ENCODE data around the gene BTBD6. TPM values are rescaled to one million over a fixed set of nuclear protein-coding genes. Genes with fewer than 3 reads are reported as not detected.
"Not testable (repeated sequence)": the region's sequence is repeated elsewhere in the genome, so short reads cannot be mapped to it uniquely, and the experiment has no call there.

Gene BTBD6
- total RNA-seq, 1 donor from 2014 or later, result 38.8 TPM

GRCh38 chr14:105292826-105293711 lies 44.7 kb downstream of the BTBD6 start:
- H3K36me3 Mint-ChIP-seq, result peaks cover 4% of the 10 kb centered on the region
- TF ChIP-seq CTCF (conservative IDR thresholded peaks at IDR 0.05), result no peak
- no peaks in the 10 kb centered on the region for H3K27me3 Mint-ChIP-seq
- H3K4me1 Mint-ChIP-seq (ENCODE audit: unreplicated experiment), result peaks cover 11% of the 10 kb centered on the region
- H3K9me3 Mint-ChIP-seq, result no peaks in the 10 kb centered on the region
- H3K27ac Mint-ChIP-seq, result no peak overlapping the region
- H3K4me3 Mint-ChIP-seq, result no peak overlapping the region
- no peak for DNase-seq (ENCODE audit: extremely low spot score, unreplicated experiment)

GRCh38 chr14:105294142-105294597 lies 45.8 kb downstream of the BTBD6 start:
- Mint-ChIP-seq H3K27me3 (no peaks in the 10 kb centered on the region), H3K27ac (peak overlapping the region; percentile 48), H3K4me3 (no peak overlapping the region), H3K4me1 (ENCODE audit: unreplicated experiment) (peaks cover 15% of the 10 kb centered on the region), H3K9me3 (no peaks in the 10 kb centered on the region), H3K36me3 (peaks cover 4% of the 10 kb centered on the region)
- no peak for DNase-seq (ENCODE audit: extremely low spot score, unreplicated experiment)
- no peak for TF ChIP-seq CTCF (conservative IDR thresholded peaks at IDR 0.05)

- H3K9me3 Mint-ChIP-seq; DNase-seq (ENCODE audit: extremely low spot score, unreplicated experiment); H3K36me3 Mint-ChIP-seq; H3K27me3 Mint-ChIP-seq; H3K27ac Mint-ChIP-seq; H3K4me3 Mint-ChIP-seq: not testable (repeated sequence)
- H3K4me1 Mint-ChIP-seq (ENCODE audit: unreplicated experiment), result peaks cover 20% of the 10 kb centered on the region
Observed at GRCh38 chr14:105297311-105297710, 49.0 kb downstream of the BTBD6 start.

GRCh38 chr14:105299654-105300541 lies 51.6 kb downstream of the BTBD6 start:
- no peaks in the 10 kb centered on the region for H3K9me3 Mint-ChIP-seq
- H3K36me3 Mint-ChIP-seq, result peaks cover 4% of the 10 kb centered on the region
- no peak for DNase-seq (ENCODE audit: extremely low spot score, unreplicated experiment)

More at GRCh38 chr14:105299654-105300541, 51.6 kb downstream of the BTBD6 start:
- peak overlapping the region; percentile 94 for H3K27ac Mint-ChIP-seq
- peak overlapping the region; percentile 91 for H3K4me3 Mint-ChIP-seq
- peaks cover 15% of the 10 kb centered on the region for H3K4me1 Mint-ChIP-seq (ENCODE audit: unreplicated experiment)
- no peak for TF ChIP-seq CTCF (conservative IDR thresholded peaks at IDR 0.05)
- H3K27me3 Mint-ChIP-seq, result no peaks in the 10 kb centered on the region

Other genes with a start within 250 kb of the BTBD6 start
- 21.2 and 29.7 TPM in 2 replicates for gene CDCA4, start 227.4 kb upstream of the BTBD6 start, total RNA-seq (ENCODE audit: low replicate concordance)
- 0.24 and 0.33 TPM in 2 replicates for gene GPR132, start 183.1 kb upstream of the BTBD6 start, total RNA-seq (ENCODE audit: low replicate concordance)
- gene JAG2, start 79.8 kb upstream of the BTBD6 start, total RNA-seq (ENCODE audit: low replicate concordance), result 16.5 and 37.1 TPM in 2 replicates
- 33.3 and 49.6 TPM in 2 replicates for gene NUDT14, start 67.2 kb upstream of the BTBD6 start, total RNA-seq (ENCODE audit: low replicate concordance)
- 39.8 and 47.7 TPM in 2 replicates for gene BRF1, start 52.5 kb downstream of the BTBD6 start, total RNA-seq (ENCODE audit: low replicate concordance)
- 77.7 and 101 TPM in 2 replicates for gene PACS2, start 66.2 kb downstream of the BTBD6 start, total RNA-seq (ENCODE audit: low replicate concordance)
- gene TEX22, start 150.0 kb downstream of the BTBD6 start, total RNA-seq (ENCODE audit: low replicate concordance), result 0.76 and 4.1 TPM in 2 replicates
- 113 and 194 TPM in 2 replicates for gene MTA1, start 171.3 kb downstream of the BTBD6 start, total RNA-seq (ENCODE audit: low replicate concordance)
- gene CRIP2, start 226.3 kb downstream of the BTBD6 start, total RNA-seq (ENCODE audit: low replicate concordance), result 11.2 and 20.3 TPM in 2 replicates
- gene CRIP1, start 238.4 kb downstream of the BTBD6 start, total RNA-seq (ENCODE audit: low replicate concordance), result 5.1 and 15.4 TPM in 2 replicates
- 11.9 and 22.1 TPM in 2 replicates for gene TEDC1, start 242.7 kb downstream of the BTBD6 start, total RNA-seq (ENCODE audit: low replicate concordance)

Data from type B pancreatic cell (in vitro differentiated cells).